HFF-Myc (cell line): Measurements from ENCODE around the gene FHL1.

Source experiments
- DNase-seq: peaks from one replicate; pipeline ENCODE4 v3.0.0-alpha.2; 2011; ENCODE audit warnings: low read depth; ENCODE audit errors: extremely low read depth
- H3K4me3 ChIP-seq: replicated peaks from 2 replicates; pipeline ENCODE4 v1.5.1; 2011; ENCODE audit warnings: low read depth, mild to moderate bottlenecking, control low read depth, low read length
- CTCF ChIP-seq: IDR thresholded peaks from 2 replicates; pipeline ENCODE4 v1.5.1; 2012; ENCODE audit warnings: mild to moderate bottlenecking, low read depth, low read length, control low read depth; ENCODE audit errors: missing control alignments

The FHL1 gene

DNA sequence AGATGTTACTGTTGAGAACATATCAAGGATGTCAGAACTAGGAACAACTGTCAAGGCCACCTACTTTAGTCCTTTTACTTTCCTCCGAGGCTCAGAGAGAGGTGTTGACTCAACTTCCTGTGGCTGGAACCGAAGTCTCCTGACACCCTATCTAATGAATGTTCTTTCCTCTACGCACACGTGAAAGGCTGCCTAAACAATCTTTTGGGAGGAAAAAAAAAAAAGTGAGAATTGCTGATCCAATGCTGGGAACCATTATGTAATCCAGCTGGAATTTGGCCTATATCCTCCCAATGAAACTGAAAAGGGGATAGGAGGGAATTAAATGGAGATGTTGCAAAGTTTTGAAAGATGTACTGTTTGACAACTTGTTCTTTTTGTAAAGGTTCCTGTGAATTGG is 112.2 kb downstream of the FHL1 start:
- DNase-seq = no peak
- TF ChIP-seq CTCF = no peak
- no peak overlapping the region for H3K4me3 ChIP-seq

GRCh38 chrX:136260776-136261175 is 113.4 kb downstream of the FHL1 start:
- DNase-seq = peak; percentile 36
- TF ChIP-seq CTCF = no peak
- H3K4me3 ChIP-seq = no peak overlapping the region
